Suppressor macrophage treated with lipopolysaccharide for 4 hours (primary cell): ENCODE data around the gene STS.
"Not testable (repeated sequence)": the region's sequence is repeated elsewhere in the genome, so short reads cannot be mapped to it uniquely, and the experiment has no call there.

Experiments used
- DNase-seq: peaks from one replicate; pipeline ENCODE4 v3.0.0-alpha.2; 2020

The STS gene

DNA sequence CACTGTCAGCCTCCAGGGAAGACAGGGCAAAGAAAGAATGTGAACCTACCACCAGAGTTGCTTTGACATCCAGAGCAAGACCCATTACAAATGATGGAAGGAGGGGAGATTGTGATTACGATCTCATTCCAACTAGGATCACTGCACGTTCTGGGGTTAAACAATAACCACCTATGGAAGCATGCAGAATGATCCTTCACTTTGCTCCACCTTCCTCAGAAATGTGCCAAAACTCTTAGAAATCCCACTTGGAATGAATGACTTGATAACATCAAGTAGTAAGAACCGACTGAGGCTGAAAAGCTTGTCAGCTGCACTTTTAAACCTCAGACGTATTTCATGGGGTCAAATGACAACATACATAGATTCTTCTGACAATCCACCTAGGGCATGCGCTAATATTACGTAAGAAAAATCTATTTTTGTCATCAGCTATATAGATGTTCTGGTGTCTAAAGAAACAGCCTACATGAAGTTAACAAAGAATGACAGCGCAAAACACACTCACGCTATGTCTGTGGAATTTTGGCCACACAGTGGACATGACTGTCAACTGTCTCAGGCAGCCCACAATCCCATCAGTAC lies 3.5 kb upstream of the STS start:
- no peak for DNase-seq

DNA sequence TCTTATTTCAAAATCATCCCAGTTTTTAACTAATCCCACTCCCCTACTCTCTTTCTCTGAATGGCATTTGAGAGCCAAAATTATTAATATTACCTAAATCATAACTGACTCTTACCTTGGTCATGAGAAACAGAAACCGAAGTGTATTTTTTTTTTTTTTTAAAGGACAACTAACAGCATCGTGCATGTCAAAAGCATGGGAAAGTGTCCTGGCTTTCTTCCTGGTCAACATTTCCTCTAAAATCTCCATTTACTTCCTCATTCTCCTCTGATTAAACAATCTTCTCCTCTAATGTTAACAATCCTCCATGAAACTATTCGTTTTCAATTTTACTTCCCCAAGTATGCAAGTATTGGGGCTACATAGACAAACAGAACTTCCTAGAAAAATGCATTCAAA lies 2.1 kb upstream of the STS start:
- DNase-seq: peak; percentile 48

DNA sequence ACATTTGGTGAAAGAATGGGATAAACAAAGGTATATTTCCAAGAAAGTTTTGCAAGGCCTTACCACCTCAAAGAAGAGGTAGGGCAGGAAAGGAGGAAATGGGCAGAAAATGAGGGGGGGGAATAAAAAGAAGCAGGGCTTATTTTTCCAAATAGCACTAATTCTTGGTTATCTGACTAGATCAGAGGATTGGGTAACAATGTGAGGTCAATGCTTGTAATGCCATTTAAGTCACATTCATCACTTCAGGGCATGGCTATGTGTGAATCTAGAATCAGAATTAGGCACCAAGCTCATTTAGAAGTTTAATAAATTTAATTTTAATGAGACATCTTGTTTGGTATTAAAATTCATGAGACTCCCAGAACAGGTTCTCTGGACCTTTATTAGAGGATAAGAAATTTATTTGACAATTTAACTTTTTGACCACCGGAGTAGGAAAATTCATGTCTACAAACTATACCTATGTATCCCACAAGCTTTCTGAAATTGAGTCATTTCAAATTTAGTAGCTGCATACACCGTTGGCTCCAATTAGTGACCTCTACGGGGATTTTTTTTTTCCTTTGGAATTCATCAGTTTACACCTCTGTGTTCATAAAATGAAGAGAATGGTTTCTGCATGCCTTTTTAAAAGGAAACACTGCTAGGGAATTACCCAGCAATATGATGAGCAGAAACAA lies 1.4 kb upstream of the STS start:
- DNase-seq: peak; percentile 43

GRCh38 chrX:7146703-7147412 lies 654 bp upstream of the STS start:
- peak; percentile 26 for DNase-seq

DNA sequence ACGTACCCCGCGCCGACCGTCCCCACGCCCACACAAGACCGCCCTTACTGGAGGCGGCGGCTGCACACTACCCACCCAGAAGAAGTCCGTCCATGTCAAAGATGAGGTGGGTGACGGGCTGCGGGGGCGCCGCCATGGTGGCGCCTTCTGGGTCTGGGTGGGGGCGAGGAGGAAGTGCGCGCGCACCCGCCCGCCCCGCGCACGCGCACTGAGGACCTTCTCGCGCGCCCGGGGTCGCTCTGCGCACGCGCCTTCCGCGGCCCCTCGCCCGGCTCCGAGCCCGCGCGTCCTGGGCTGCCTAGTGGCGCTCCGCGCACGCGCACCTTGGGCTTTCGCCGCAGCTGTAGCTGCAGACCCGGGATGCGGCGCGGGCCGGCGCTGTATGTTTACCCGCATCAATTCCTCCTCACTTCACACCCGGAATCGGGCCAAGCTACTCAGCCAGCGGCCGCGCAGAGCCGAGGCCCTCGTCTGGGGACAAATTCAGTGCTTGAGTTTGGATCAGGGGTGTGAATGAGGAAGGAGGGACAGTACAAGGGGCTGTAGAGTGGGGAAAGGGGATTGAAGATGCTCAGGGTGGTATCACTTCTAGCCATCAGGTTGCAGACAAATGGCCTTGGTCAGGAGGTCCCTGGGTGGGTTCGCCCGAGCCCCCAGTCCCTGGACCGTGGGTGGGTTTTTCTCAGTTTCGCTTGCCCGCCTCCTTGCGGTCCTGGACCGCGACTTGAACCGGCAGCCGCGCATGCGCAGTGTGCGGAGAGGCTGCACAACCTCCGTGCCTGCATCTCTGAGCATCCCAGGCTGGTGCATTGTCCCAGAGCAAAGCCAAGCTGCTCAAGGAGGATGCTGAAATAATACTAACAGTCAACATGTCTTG lies 704 bp downstream of the STS start, which contains the start of gene PUDP:
Gene PUDP (minus strand): TSS at position 176 of the 877 bp plus-strand sequence. CDS start 40 bp downstream, at position 136.
- peak; percentile 91 for DNase-seq

DNA sequence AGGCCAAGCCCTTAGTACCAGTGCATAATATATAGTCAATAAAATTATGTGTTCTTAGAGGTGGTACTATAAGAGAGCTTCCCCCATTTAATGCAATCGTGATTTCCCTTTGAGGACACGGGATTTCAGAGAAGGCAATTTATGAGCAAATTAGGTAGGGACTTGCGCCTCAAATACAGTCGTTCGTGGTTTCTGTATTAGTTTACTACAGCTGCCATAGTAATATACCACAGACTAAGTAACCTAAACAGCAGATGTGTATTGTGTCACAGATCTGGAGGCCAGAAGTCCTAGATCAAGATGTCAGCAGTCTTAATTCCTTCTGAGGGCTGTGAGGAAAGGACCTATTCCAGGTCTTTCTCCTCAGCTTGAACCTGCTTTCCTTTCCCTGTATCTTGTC lies 1.9 kb downstream of the STS start:
- no peak for DNase-seq

- DNase-seq: no peak
Observed at GRCh38 chrX:7153231-7153630, 5.7 kb downstream of the STS start.

DNA sequence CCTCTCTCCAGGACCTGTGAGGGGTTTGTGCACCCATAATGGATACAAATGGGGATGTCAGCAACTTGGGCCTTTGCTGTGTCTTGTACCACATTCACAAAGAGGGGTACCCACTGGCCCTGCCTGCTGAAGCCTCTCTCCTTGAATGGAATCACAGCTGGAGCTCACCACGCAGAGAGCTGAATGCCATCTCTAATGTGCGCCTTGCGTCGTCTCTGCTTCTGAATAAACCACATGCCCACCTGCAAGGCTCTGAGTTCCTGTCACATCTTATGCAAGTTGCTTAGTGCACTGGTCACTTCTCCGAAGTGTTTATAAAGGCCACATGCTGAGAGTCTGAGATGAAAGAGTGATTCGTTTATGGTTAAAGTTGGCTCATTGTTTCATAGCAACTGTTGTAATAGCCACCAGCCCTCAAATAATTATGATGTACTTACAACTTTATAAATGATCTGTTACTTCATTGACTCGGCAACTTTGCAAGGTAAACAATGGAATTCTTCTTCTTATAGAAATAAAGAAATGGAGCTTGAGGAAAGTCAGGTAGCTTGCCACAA lies 6.6 kb downstream of the STS start:
- DNase-seq: no peak

- no peak for DNase-seq
Observed at GRCh38 chrX:7155163-7155562, 7.7 kb downstream of the STS start.

DNA sequence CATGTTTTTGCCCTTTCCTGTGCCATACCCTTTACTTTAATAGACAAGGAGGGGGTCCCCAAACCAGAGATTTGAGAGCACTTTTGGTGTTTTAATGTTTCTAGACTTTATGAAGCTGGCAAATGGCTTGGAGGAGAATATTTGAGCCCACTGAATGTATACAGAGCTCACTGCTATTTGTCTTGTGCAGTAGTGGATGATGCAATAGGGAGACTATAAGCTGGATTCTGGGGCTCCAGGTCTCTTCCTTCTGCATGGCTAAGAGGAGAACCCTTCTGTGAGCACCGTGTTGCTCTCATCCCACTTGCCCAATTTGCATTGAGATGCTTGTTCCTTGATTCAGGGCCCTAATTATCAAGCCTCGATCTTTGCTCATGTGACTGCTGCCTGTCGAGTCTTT lies 9.4 kb downstream of the STS start:
- no peak for DNase-seq

DNA sequence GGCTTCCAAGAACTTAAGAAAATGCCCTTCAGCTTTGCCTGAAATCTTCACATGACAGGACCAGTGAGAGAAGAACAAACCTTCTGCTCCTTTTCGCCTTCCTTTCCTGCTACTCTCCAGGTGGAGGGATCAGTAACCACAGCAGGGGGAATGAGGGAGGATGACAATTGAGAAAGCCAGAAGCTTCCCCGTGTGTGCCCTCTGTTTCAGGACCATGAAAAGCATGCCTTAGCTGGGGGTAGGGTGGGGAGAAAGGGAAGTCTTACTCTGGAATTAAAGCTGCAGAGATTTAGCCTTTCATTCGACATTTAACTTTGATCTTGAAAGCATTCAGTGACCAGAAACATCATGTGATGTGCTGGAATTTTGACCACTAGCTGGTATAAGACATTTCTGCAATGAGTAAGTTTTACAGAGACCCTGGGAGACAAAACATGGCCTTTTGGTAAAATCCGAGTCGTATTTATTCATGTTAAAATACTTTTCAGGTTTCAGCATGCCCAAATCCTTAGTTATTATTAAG lies 11.0 kb downstream of the STS start:
- DNase-seq: no peak

DNA sequence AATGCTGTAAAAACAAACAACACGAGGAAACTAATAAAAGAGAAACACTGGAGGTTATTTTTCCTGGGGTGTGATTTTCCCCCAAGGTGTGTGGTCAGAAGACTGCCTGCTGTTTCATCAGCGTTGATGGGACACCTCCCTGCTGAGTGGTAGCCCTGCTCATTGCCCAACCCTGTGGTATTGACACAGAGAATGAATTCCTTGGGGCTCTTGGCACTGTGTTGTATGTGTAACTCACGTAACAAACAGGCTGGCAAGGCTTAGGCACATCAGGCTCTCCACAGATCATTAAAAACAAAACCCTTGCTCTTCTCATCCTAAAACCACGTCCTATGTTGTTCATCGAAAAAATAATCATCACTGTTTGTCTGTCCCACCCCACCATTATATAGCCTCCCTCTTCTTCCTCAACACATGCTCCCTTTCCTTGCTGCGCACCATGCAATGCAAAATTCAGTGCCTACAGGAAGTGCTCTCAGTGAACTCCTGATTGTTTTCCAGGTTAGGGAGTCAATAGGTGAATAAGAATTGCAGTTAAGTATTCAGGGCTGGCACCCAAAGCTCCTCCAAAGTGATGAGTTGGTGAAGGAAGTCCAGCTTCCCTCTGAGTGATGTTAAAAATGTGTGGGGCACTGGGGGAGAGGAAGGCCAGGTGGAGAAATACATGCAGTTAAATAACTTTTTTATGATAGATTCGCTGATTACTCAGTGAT lies 11.8 kb downstream of the STS start:
- no peak for DNase-seq

- no peak for DNase-seq
Observed at GRCh38 chrX:7163146-7163677, 15.7 kb downstream of the STS start.

DNA sequence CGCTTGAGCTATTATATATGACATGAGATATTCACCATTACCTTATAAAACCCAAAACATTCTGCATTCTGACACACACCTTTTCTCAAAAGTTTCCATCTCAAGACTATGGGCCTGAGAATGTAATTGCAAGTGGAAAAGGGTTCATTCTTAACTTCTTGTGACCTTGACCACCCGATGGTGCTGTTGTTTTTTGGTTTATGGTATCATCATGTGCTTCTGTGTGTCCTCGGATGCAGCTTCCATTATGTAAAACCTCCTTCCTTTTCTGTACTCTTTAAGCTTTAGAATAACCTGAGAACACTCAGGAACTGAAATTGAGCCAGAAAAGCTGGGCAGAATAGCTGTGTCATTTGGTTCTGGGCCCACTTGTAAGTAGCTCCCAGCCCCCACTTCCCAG lies 16.7 kb downstream of the STS start:
- no peak for DNase-seq

- no peak for DNase-seq
Observed at GRCh38 chrX:7168371-7168770, 20.9 kb downstream of the STS start.

GRCh38 chrX:7169627-7170026 lies 22.1 kb downstream of the STS start:
- no peak for DNase-seq

- peak; percentile 9 for DNase-seq
Observed at GRCh38 chrX:7170898-7171297, 23.4 kb downstream of the STS start.

DNA sequence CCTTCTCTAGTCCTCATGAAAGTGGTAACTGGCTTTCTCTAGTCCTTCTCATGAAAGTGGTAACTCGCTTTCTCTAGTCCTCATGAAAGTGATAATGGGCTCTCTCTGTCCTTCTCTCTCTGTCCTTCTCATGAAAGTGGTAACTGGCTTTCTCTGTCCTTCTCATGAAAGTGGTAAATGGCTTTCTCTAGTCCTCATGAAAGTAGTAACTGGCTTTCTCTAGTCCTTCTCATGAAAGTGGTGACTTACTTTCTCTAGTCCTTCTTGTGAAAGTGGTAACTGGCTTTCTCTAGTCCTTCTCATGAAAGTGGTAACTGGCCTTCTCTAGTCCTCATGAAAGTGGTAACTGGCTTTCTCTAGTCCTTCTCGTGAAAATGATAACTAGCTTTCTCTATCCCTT lies 31.3 kb downstream of the STS start:
- not testable (repeated sequence) for DNase-seq

GRCh38 chrX:7179446-7179845 lies 31.9 kb downstream of the STS start:
- no peak for DNase-seq

- no peak for DNase-seq
Observed at GRCh38 chrX:7184816-7185215, 37.3 kb downstream of the STS start.

- no peak for DNase-seq
Observed at GRCh38 chrX:7188672-7189071, 41.2 kb downstream of the STS start.

DNA sequence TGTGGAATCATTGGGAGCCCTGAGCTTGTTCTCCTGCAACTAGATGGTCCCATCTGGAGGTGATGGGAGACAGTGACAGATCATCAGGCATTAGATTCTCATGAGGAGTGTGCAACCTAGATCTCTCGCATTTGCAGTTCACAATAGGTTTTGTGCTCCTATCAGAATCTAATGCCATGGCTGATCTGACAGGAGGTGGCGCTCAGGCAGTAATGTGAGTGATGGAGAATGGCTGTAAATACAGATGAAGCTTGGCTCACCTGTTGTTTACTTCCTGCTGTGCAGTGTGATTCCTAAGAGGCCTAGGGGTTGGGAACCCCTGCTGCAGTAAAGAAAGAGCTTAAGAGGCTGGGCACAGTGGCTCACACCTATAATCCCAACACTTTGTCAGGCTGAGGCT lies 42.6 kb downstream of the STS start:
- DNase-seq: no peak
